Panc1 (cell line): ENCODE measurements around the gene ABCD3. TPM values are rescaled to one million over a fixed set of nuclear protein-coding genes. Genes with fewer than 3 reads are reported as not detected.

Experiments
- ATAC-seq: fragments of 200-7000 bp; cut with Tn5 transposase; 2 replicates; pipeline ENCODE4 v1.9.1; 2020; ENCODE audit warnings: mild to moderate bottlenecking, moderate library complexity
- BruUV-seq: library from RNA; stranded (reverse); fragments of 400-500 nt; replicated peaks from 2 replicates; lab custom pipeline; 2021; lab: Mats Ljungman, UMichigan
- CTCF ChIA-PET: fragments of 300-600 bp; sonication (Branson Sonifier 250); formaldehyde crosslinking; loops from one replicate; lab custom pipeline; 2022; ENCODE audit warnings: antibody characterized with exemption; lab: Charles Lee
- POLR2A ChIA-PET: fragments of 300-600 bp; sonication (Branson Sonifier 250); formaldehyde crosslinking; loops from one replicate; lab custom pipeline; 2022; ENCODE audit warnings: antibody characterized with exemption; lab: Charles Lee
- DNase-seq: peaks from one replicate; pipeline ENCODE4 v3.0.0-alpha.2; 2010; ENCODE audit warnings: low read depth, low spot score
- H3K27ac ChIP-seq: 2 replicates; pipeline ENCODE4 v1.5.1; 2011; ENCODE audit warnings: mild to moderate bottlenecking, low read length, inconsistent platforms
- H3K27me3 ChIP-seq: fragments of 200-500 bp; sonication (Bioruptor generic); 2 replicates; pipeline ENCODE4 v1.6.0; 2014; ENCODE audit warnings: low read length, inconsistent platforms; ENCODE audit not compliant: control insufficient read depth, insufficient read depth
- H3K36me3 ChIP-seq: fragments of 200-500 bp; sonication (Bioruptor generic); 2 replicates; pipeline ENCODE4 v1.5.1; 2014; ENCODE audit warnings: inconsistent platforms, mild to moderate bottlenecking, low read length, moderate library complexity; ENCODE audit not compliant: control insufficient read depth, insufficient read depth
- H3K4me1 ChIP-seq: 2 replicates; pipeline ENCODE4 v1.5.1; 2011; ENCODE audit warnings: inconsistent platforms, mild to moderate bottlenecking, low read length, moderate library complexity; ENCODE audit not compliant: control insufficient read depth, insufficient read depth
- H3K4me3 ChIP-seq, 2 experiments: 2 replicates each; pipeline ENCODE4 v1.5.1; 2011 to 2012; ENCODE audit warnings: low read depth in 2 of 2, low read length in 2 of 2, mild to moderate bottlenecking in 2 of 2, inconsistent platforms in 1 of 2, moderate library complexity in 1 of 2
- H3K9me3 ChIP-seq: fragments of 200-500 bp; sonication (Bioruptor generic); 2 replicates; pipeline ENCODE4 v1.5.1; 2014; ENCODE audit warnings: low read depth, mild to moderate bottlenecking, inconsistent platforms, low read length, moderate library complexity; ENCODE audit not compliant: control insufficient read depth, insufficient read depth
- CTCF ChIP-seq: fragments of 450-650 bp; IDR thresholded peaks from 2 replicates; pipeline ENCODE4 v1.5.1; 2017; ENCODE audit warnings: mild to moderate bottlenecking
- POLR2AphosphoS5 ChIP-seq: IDR thresholded peaks from 2 replicates; pipeline ENCODE4 v1.6.1; 2012; ENCODE audit warnings: mild to moderate bottlenecking, low read depth, low read length, moderate library complexity
- REST ChIP-seq, 2 experiments: IDR thresholded peaks; 2 replicates each; pipeline ENCODE4 v1.6.1; 2011 to 2012; ENCODE audit warnings: low read depth in 2 of 2, control low read depth in 1 of 2, low read length in 1 of 2, mild to moderate bottlenecking in 1 of 2, moderate library complexity in 1 of 2; ENCODE audit not compliant: insufficient read depth in 1 of 2
- SIN3A ChIP-seq: IDR thresholded peaks from 2 replicates; pipeline ENCODE4 v1.6.1; 2012; ENCODE audit warnings: low read depth, mild to moderate bottlenecking, low read length, moderate library complexity, borderline replicate concordance; ENCODE audit not compliant: insufficient read depth
- TCF7L2 ChIP-seq: IDR thresholded peaks from 2 replicates; pipeline ENCODE4 v1.6.1; 2011; ENCODE audit warnings: mild to moderate bottlenecking, low read depth, low read length, inconsistent platforms
- in situ Hi-C: cut with HindIII; loops from 2 replicates; pipeline ENCODE4 v1.10.0; 2016; ENCODE audit warnings: low sequenced_read_pairs, low pct_unique_long_range_greater_than_20kb
- intact Hi-C: fragments of 100-400 bp; cut with micrococcal nuclease; formaldehyde crosslinking; loops from one replicate; pipeline ENCODE4 v1.10.0; 2022; ENCODE audit not compliant: unreplicated experiment
- total RNA-seq: library from RNA; stranded (reverse); gene quantifications from one replicate; pipeline ENCODE4 v1.2.1, GENCODE V29; 2021; ENCODE audit not compliant: unreplicated experiment

The ABCD3 gene
- total RNA-seq, 1 experiment from 2014 or later, result 40.5 TPM

DNA sequence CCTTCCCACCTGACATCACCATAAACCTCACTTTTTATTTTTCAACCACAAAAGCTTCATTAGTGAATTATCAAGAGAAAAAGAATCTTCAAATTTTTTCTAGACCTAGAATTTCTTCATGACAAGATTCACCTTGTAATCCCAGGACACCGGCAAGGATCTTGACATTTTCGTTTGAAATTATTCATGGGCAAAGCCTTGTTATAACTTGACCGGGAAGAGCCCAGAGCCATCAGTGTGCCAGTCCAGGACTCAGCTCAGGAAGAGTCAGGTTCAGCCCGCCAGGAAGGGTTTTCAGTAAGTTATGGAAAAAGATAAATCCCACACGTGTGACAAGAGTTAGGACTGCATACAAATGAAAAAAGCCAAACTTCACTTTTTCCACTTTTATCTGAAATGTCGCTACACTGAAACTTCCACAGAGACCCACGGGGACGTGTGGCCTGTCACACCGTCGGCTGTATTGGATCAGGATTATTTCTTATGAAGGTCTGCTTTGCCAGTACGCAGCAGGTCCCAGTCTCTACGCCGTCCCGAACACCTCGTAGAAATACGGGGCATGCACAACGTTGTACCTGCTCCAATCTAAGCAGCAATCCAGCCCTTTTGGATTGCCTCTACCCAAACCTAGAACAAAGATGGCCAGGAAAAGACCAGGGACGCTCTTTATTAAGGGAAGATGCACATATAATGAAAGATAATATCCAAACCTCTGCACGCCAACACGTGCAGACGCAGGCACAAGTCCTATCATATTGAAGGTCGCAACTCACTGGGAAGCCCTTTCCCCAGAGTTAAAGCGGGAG lies 122.5 kb downstream of the ABCD3 start:
- peak; percentile 5; the same call in 1 of the 2 replicates for ATAC-seq

DNA sequence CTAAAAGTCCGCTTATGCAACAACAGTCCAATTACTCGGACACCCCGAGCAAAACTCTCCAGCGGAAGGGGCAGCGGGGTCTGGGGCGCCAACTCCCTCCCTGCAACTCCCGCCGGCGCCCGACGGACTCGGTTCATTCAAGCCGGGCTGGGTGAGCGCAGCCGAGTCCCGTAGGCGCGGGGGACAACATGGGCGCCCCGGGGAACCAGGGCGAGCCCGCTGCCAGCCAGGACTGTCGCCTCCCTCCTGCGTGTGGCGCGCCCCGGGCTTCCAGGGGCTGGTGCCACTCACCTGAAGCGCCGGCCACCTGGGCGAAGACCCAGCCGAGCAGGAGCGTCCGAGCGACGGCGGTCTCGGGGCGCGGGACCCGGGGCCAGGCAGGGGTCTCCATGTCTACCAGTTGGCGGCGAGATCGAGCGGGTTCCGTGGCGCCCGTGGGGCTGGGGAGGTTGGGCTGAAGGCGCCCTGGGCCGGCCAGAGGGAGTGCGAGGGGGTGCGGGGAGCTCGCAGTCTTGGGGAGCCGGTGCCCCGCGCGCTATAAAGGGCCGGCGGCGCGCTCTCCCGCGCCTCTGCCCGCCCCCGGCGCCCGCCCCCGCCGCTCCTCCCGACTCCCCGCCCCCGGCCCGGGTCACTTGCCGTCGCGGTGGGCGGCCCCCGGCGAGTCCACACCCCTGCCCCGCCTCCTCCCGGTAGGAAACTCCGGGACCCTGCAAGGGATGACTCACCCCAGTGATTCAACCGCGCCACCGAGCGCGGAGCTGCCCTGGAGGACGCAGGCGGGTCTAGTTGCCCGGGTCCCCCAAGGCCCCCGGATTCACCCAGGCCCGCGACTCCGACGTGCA lies 123.3 kb downstream of the ABCD3 start, which contains the start of gene F3:
Gene F3, minus strand, starts transcription at position 514 of the 842 bp plus-strand sequence. Its CDS starts 123 bp downstream, at position 391.
- TF ChIP-seq REST (IDR thresholded peaks at IDR 0.05; ENCODE audit: insufficient read depth in 1 of 2, low read depth in 2 of 2, low read length in 1 of 2), result no peak
- no peak for TF ChIP-seq TCF7L2
- TF ChIP-seq CTCF, result no peak
- no peak for TF ChIP-seq SIN3A
- TF ChIP-seq POLR2AphosphoS5, result no peak
- no peak for DNase-seq

More for the DNA sequence above, 122.5 kb downstream of the ABCD3 start:
- no peak for DNase-seq
- H3K27me3 ChIP-seq, result peaks cover 5% of the 10 kb centered on the region; the same call in 1 of the 2 replicates
- H3K27ac ChIP-seq, result no peak overlapping the region
- TF ChIP-seq TCF7L2, result no peak
- TF ChIP-seq CTCF, result no peak
- in situ Hi-C loops, result no loop called here
- H3K4me1 ChIP-seq, result peaks cover 4% of the 10 kb centered on the region; the same call in 1 of the 2 replicates
- CTCF ChIA-PET, result interaction anchor here (0.7 kb wide), 1 partner anchor 26 kb away, joined by 3 read pairs; no protein-coding TSS in a partner anchor
- TSS peak; percentile 71 for BruUV-seq
- H3K9me3 ChIP-seq, result no peaks in the 10 kb centered on the region
- no peaks in the 10 kb centered on the region; the same call in 1 of the 2 replicates for H3K36me3 ChIP-seq
- POLR2A ChIA-PET, result no interaction called here
- peak overlapping the region; percentile 61 to 62 for H3K4me3 ChIP-seq
- intact Hi-C loops, result no loop called here

More for the DNA sequence above, 123.3 kb downstream of the ABCD3 start, which contains the start of gene F3:
- Histone ChIP-seq H3K27me3 (peaks cover 5% of the 10 kb centered on the region; the same call in 1 of the 2 replicates), H3K4me3 (peak within 1 kb of the TSS; percentile 61 to 62), H3K36me3 (no peaks in the 10 kb centered on the region; the same call in 1 of the 2 replicates), H3K4me1 (peaks cover 4% of the 10 kb centered on the region; the same call in 1 of the 2 replicates), H3K27ac (peak within 1 kb of the TSS; percentile 34; the same call in 1 of the 2 replicates), H3K9me3 (no peaks in the 10 kb centered on the region)
- in situ Hi-C loops, result no loop called here
- ChIA-PET CTCF (interaction anchor here (0.7 kb wide), 1 partner anchor 27 kb away, joined by 3 read pairs; no protein-coding TSS in a partner anchor), POLR2A (no interaction called here)
- intact Hi-C loops, result no loop called here
- BruUV-seq, result no TSS peak
- ATAC-seq, result peak; percentile 95
